ENCODE data around the gene ACTMAP. TPM values are rescaled to one million over a fixed set of nuclear protein-coding genes. Genes with fewer than 3 reads are reported as not detected.

The ACTMAP gene
- total and polyA plus RNA-seq, 2 experiments from 2014 or later = 3.2 to 14.8 TPM

GRCh38 chr19:40719414-40719894 lies 30.8 kb downstream of the ACTMAP start:
- Histone ChIP-seq H3K9me3 (ENCODE audit: low read depth) (no peaks in the 10 kb centered on the region), H2AFZ (no peak overlapping the region), H3K4me1 (ENCODE audit: insufficient read depth) (peaks cover 21% of the 10 kb centered on the region), H4K20me1 (ENCODE audit: insufficient read depth, poor library complexity, severe bottlenecking) (peaks cover 46% of the 10 kb centered on the region), H3K79me2 (peaks cover 73% of the 10 kb centered on the region), H3K9me2 (replicated peaks; ENCODE audit: insufficient read depth) (no peaks in the 10 kb centered on the region), H3K4me2 (peak overlapping the region; percentile 85), H3K27me3 (no peaks in the 10 kb centered on the region), H3K36me3 (replicated peaks; ENCODE audit: insufficient read depth, low read depth) (no peaks in the 10 kb centered on the region), H3K27ac (peak overlapping the region; percentile 100), H3K4me3 (peak overlapping the region; percentile 84)
- DNase-seq (ENCODE audit: low spot score) = no peak
- TF ChIP-seq EZH2phosphoT487 (IDR thresholded peaks at IDR 0.05; ENCODE audit: low read depth, severe bottlenecking, unreplicated experiment) (no peak), CTCF (IDR thresholded peaks at IDR 0.05; ENCODE audit: poor library complexity) (no peak), EZH2 (IDR thresholded peaks at IDR 0.05; ENCODE audit: borderline replicate concordance) (no peak)
- 55% methylated on average over 7 of the region's 7 CpGs for WGBS (ENCODE audit: low lambda C conversion rate, missing lambda C conversion rate)

GRCh38 chr19:40718774-40719391 lies 31.4 kb downstream of the ACTMAP start:
- peak; percentile 89 for DNase-seq (ENCODE audit: low spot score)
- H3K27ac ChIP-seq = peak overlapping the region; percentile 100
- peaks cover 26% of the 10 kb centered on the region for H3K4me1 ChIP-seq (ENCODE audit: insufficient read depth)
- 8% methylated on average over 13 of the region's 16 CpGs for WGBS (ENCODE audit: low lambda C conversion rate, missing lambda C conversion rate)
- H3K27me3 ChIP-seq = no peaks in the 10 kb centered on the region
- no peaks in the 10 kb centered on the region for H3K9me3 ChIP-seq (ENCODE audit: low read depth)
- peak overlapping the region; percentile 85 for H3K4me2 ChIP-seq
- H3K79me2 ChIP-seq = peaks cover 72% of the 10 kb centered on the region
- no peaks in the 10 kb centered on the region for H3K36me3 ChIP-seq (replicated peaks; ENCODE audit: insufficient read depth, low read depth)
- TF ChIP-seq CTCF (IDR thresholded peaks at IDR 0.05; ENCODE audit: poor library complexity) = no peak
- no peak for TF ChIP-seq EZH2phosphoT487 (IDR thresholded peaks at IDR 0.05; ENCODE audit: low read depth, severe bottlenecking, unreplicated experiment)
- no peak for TF ChIP-seq EZH2 (IDR thresholded peaks at IDR 0.05; ENCODE audit: borderline replicate concordance)
- H4K20me1 ChIP-seq (ENCODE audit: insufficient read depth, poor library complexity, severe bottlenecking) = peaks cover 41% of the 10 kb centered on the region
- no peak overlapping the region for H2AFZ ChIP-seq
- peak overlapping the region; percentile 84 for H3K4me3 ChIP-seq
- no peaks in the 10 kb centered on the region for H3K9me2 ChIP-seq (replicated peaks; ENCODE audit: insufficient read depth)

- DNase-seq (ENCODE audit: low spot score) = peak; percentile 49
- H4K20me1 ChIP-seq (ENCODE audit: insufficient read depth, poor library complexity, severe bottlenecking) = peaks cover 33% of the 10 kb centered on the region
- no peaks in the 10 kb centered on the region for H3K27me3 ChIP-seq
- H3K4me2 ChIP-seq = peak overlapping the region; percentile 85
- WGBS (ENCODE audit: low lambda C conversion rate, missing lambda C conversion rate) = 6% methylated on average over 20 of the region's 20 CpGs
- peaks cover 69% of the 10 kb centered on the region for H3K79me2 ChIP-seq
- H3K36me3 ChIP-seq (replicated peaks; ENCODE audit: insufficient read depth, low read depth) = no peaks in the 10 kb centered on the region
- H3K4me3 ChIP-seq = peak overlapping the region; percentile 84
- no peak overlapping the region for H2AFZ ChIP-seq
- peak overlapping the region; percentile 100 for H3K27ac ChIP-seq
- H3K9me3 ChIP-seq (ENCODE audit: low read depth) = no peaks in the 10 kb centered on the region
- no peaks in the 10 kb centered on the region for H3K9me2 ChIP-seq (replicated peaks; ENCODE audit: insufficient read depth)
- no peak for TF ChIP-seq EZH2phosphoT487 (IDR thresholded peaks at IDR 0.05; ENCODE audit: low read depth, severe bottlenecking, unreplicated experiment)
- no peak for TF ChIP-seq EZH2 (IDR thresholded peaks at IDR 0.05; ENCODE audit: borderline replicate concordance)
- peaks cover 27% of the 10 kb centered on the region for H3K4me1 ChIP-seq (ENCODE audit: insufficient read depth)
Observed at GRCh38 chr19:40717880-40718773, 32.1 kb downstream of the ACTMAP start.
